Inferior parietal cortex (tissue), 1 donor: ENCODE results near the gene ITGB1.
"Not testable (repeated sequence)": the region's sequence is repeated elsewhere in the genome, so short reads cannot be mapped to it uniquely, and the experiment has no call there.

Experiments used
- DNase-seq: peaks from one replicate; pipeline ENCODE4 v3.0.0-alpha.2; 2016; ENCODE audit errors: extremely low spot score

The ITGB1 gene

DNA sequence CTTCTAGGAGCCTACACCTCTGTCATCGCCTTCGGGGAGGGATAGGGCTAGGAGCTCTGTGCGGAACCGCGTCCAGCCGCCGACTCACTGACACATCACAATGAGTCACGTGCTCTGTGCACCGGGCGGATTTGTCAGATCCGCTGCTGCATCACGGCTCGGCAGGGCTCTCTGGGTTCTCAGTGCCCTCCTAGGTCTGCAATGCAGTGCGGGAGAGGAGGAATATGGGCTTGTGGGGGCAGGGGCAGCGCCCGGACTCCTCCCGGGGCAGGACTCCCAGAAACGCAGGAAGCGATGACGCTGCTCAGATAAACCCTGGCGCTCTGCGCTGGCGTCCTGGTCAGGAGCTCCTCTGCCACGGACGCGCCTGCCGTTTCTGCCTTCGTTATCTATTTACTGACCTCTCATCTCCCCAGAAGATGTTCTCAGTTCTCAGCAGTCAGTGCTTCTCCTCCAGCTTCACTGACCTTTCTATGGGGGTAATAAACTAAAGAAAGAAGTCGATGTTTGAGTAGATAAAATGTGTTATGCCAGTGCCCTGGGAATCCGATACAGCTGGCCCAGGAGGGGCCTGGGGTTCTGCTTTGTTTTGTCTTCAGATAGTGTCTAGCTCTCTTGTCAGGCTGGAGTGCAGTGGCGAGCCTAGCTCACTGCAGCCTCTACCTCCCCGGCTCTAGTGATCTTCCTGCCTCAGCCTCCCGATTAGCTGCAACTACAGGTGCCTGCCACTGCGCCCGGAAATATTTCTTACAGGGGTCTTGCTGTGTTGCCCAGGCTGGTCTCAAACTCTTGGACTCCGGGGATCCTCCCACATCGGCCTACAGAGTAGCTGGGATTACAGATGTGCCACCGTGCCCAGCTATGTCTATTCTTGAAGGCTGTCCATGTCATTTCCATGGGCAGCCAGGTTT lies 22.8 kb upstream of the ITGB1 start:
- peak; percentile 83 for DNase-seq

GRCh38 chr10:32980242-32980557 lies 22.2 kb upstream of the ITGB1 start:
- no peak for DNase-seq

GRCh38 chr10:32979719-32980118 lies 21.7 kb upstream of the ITGB1 start:
- not testable (repeated sequence) for DNase-seq

DNA sequence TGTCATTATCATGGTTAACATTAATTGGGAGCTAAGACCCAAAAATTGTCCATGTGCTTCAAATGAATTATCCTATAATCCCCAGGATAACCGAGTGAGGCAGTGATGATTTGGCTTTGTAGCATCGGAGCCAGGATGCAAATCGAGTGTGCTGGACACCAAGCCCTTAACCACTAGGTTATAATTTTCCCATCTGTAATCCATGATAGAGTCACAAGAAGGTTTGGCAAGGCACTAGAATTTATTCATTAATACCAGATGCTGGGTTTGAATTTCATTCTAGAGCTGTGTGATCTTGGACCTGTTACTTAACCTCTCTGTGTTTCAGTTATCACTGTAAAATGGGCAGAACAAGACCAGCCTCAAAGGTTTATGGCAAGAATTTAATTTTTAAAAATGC lies 21.0 kb upstream of the ITGB1 start:
- no peak for DNase-seq

DNA sequence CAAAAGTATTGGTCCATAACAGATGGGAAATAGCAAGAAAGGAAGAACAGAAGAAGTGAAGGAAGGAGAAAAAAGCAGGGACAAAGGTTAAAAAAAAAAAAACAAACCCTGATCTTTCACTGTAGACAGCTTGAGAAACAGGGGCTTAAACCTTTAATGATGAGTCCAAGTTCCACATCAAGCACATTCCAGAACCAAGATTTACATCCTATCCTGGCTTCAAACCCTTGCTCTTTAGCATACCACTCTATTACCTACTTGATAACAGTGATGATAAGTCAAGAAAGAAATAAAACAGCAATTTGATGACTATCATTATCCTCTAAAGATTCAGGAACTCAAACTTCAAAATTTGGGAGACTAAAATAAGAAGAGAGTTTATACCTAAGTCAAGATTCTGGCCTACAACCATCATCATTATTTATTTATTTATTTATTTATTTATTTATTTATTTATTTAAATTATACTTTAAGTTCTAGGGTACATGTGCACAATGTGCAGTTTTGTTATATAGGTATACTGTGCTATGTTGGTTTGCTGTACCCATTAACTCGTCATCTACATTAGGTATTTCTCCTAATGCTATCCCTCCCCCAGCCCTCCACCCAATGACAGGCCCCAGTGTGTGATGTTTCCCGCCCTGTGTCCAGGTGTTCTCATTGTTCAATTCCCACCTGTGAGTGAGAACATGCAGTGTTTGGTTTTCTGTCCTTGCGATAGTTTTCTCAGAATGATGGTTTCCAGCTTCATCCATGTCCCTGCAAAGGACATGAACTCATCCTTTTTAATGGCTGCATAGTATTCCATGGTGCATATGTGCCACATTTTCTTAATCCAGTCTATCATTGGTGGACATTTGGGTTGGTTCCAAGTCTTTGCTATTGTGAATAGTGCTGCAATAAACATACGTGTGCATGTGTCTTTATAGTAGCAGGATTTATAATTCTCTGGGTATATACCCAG lies 20.1 kb upstream of the ITGB1 start:
- DNase-seq, result not testable (repeated sequence)

GRCh38 chr10:32976338-32976737 lies 18.3 kb upstream of the ITGB1 start:
- DNase-seq, result no peak

- DNase-seq, result no peak
These were observed 14.9 kb upstream of the ITGB1 start for GRCh38 chr10:32972929-32973328.

GRCh38 chr10:32972460-32972859 lies 14.4 kb upstream of the ITGB1 start:
- no peak for DNase-seq

GRCh38 chr10:32971536-32972091 lies 13.6 kb upstream of the ITGB1 start:
- no peak for DNase-seq

- DNase-seq, result no peak
These were observed 12.9 kb upstream of the ITGB1 start for GRCh38 chr10:32970910-32971309.

DNA sequence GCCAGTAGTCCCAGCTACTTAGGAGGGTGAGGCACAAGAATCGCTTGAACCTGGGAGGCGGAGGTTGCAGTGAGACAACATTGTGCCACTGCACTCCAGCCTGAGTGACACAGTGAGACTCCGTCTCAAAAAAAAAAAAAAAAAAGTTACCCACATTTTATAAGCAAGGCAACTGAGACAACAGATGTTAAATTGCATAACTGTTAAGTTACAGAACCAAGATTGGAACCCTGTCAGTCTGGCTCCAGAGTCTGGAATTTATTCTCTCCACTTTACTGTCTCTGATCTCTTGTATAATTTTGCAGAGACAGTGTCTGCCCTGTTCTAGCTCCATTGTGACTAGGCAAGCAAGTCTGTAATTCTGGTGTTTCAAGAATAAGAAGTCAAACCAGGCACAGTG lies 6.2 kb upstream of the ITGB1 start:
- no peak for DNase-seq

DNA sequence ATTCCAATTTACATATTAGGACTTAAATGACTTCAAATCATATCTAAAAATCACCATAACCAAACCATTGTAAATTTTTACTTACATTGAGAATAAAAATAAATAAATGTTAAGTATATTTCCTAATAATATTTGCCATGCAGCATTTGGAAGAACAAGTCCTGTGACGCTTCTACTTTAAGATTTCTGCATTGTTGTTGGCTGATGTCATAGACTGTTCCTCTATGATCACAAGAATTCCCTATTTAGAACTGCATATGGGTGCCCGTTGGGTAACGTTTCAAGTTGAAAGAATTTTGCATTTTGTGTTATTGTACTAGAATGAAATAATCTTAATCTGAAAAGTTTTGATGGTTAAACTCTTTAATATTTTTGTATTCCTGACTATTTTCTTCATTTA lies 5.1 kb upstream of the ITGB1 start:
- no peak for DNase-seq

DNA sequence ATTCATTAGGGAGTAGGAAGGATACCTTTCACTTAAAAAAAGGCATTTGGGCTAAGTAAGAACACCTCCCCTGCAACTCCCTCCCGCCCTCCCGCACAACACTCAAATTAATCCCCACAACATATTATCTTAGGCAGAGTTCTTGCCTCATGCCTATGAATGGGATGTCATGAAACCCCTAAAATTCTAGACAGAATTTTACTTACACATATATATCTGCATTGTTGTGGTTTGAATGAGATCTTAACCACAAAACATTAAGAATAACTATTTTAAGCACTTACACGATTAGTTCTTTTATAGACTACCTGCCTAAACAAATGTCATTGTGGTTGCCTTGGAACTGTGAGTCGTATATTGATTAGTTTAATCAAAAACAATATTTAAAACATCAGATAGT lies 4.5 kb upstream of the ITGB1 start:
- DNase-seq, result no peak

GRCh38 chr10:32961895-32962369 lies 3.9 kb upstream of the ITGB1 start:
- DNase-seq, result no peak

DNA sequence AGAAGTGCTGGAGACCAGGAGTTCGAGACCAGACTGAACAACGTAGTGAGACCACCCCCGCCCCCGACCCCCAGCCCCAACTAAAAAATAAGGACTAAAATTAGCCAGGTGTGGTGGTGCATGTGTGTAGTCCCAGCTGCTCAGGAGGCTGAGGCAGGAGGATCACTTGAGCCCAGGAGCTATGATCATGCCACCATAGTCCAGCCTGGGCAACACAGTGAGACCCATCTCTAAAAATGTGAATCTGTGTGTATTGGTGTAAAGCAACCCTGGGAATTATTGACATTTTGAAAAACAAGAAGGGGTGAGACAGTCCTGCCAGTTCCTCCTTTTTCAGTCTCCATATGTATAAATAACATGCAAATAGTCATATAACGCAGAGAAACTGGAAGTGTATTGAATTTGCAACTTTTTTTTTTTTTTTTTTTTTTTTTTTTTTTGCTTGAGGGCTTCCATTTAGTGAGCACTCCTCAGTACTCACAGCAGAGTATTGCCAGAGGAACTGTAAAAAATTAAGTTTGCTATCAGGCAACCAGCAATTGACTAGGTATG lies 3.4 kb upstream of the ITGB1 start:
- no peak for DNase-seq

- DNase-seq, result no peak
These were observed 2.0 kb upstream of the ITGB1 start for GRCh38 chr10:32960022-32960421.

- no peak for DNase-seq
These were observed 1.2 kb upstream of the ITGB1 start for GRCh38 chr10:32959006-32959920.

DNA sequence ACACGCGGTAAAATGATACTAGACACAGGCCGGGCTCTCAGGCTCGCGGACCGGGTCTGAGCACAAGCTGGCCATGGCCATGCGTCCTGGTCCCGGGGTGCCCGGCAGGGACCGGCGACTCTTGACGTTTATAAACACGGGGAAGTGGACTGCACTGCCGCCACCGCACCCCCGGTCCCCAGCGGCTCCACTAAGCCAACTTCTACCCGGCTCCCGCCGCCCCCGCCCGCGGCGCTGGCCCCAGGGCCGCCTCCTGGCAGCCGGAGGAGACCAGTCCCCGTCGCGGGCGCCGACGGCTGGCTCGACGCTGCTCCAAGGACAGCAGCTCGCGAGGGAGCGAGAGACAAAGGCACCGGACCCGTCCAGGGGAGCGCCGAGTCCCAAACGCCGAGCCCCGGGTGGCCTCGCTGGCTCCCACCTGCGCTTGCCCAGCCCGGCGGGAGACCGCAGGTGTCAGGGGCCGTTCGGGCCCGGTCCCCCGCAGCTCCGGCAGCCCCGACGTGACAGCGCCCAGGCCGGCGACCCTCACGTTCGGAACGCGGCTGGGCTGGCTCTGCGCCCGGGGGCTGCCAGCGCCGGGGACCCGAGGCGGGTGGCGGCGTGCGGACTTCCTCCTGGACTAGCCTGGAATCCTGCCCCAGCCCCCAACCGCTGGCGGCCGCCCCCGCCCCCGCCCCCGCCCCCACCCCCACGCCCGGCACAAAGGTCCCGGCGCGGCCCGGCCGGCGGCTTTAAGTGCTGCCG lies 517 bp downstream of the ITGB1 start:
- no peak for DNase-seq

DNA sequence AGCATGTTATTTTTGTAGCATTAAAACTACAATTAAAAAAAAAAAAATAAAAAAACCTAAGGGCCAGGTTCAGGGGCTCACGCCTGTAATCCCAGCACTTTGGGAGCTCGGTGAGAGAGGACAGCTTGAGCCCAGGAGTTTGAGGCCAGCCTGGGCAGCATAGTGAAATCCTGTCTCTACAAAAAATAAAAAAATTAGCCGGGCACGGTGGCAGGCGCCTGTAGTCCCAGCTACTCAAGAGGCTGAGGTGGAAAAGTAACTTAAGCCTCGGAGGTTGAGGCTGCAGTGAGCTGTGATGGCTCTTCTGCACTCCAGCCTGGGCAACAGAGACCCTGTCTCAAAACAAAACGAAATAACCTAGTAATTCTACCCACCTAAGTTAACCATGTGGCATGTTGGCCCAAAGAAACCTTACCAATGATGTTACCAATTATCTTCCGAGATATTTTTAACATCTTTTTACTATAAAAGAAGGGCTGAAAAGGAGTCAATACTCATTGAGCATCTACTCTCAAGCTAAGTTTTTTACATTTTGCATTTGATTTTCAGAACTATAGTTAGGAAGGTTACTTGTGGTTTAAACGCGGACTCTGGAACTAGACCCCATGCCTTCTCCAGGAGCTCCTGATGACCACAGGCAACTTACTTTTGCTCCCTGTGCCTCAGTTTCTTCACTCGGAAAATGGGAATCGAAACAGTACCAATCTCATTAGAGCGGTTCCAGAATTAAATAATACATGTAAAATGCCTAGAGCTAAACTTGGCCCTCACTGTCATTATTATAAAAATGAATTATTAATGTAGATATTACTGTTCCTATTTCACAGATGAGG lies 1.4 kb downstream of the ITGB1 start:
- DNase-seq, result no peak
